Nucleus accumbens (tissue), 56 donors: ENCODE results near the gene CNTNAP2.

Experiments
- DNase-seq, 56 donors: peaks; one replicate each; lab custom pipeline; 2025; lab: John Stamatoyannopoulos, UW

Gene CNTNAP2

GRCh38 chr7:146542101-146542500 is 425.5 kb downstream of the CNTNAP2 start:
- DNase-seq, result no peak

- DNase-seq, result no peak
These were observed 428.1 kb downstream of the CNTNAP2 start for GRCh38 chr7:146544748-146545147.

GRCh38 chr7:146548816-146549215 is 432.2 kb downstream of the CNTNAP2 start:
- no peak for DNase-seq

GRCh38 chr7:146554556-146554955 is 438.0 kb downstream of the CNTNAP2 start:
- no peak for DNase-seq

GRCh38 chr7:146557971-146558469 is 441.4 kb downstream of the CNTNAP2 start:
- no peak for DNase-seq

GRCh38 chr7:146565872-146566271 is 449.3 kb downstream of the CNTNAP2 start:
- no peak for DNase-seq

GRCh38 chr7:146575903-146576302 is 459.3 kb downstream of the CNTNAP2 start:
- DNase-seq, result no peak

- no peak for DNase-seq
These were observed 475.4 kb downstream of the CNTNAP2 start for GRCh38 chr7:146591976-146592375.

- DNase-seq, result no peak
These were observed 490.0 kb downstream of the CNTNAP2 start for GRCh38 chr7:146606628-146607027.

- DNase-seq, result no peak
These were observed 503.0 kb downstream of the CNTNAP2 start for GRCh38 chr7:146619641-146620040.

- no peak for DNase-seq
These were observed 510.3 kb downstream of the CNTNAP2 start for GRCh38 chr7:146626912-146627311.

- no peak for DNase-seq
These were observed 518.8 kb downstream of the CNTNAP2 start for GRCh38 chr7:146635205-146636032.

- no peak for DNase-seq
These were observed 519.4 kb downstream of the CNTNAP2 start for GRCh38 chr7:146636033-146636356.

- no peak for DNase-seq
These were observed 520.0 kb downstream of the CNTNAP2 start for GRCh38 chr7:146636581-146636980.

GRCh38 chr7:146639291-146639690 is 522.7 kb downstream of the CNTNAP2 start:
- no peak for DNase-seq

GRCh38 chr7:146641491-146641890 is 524.9 kb downstream of the CNTNAP2 start:
- DNase-seq, result no peak

- no peak for DNase-seq
These were observed 528.9 kb downstream of the CNTNAP2 start for GRCh38 chr7:146645383-146645976.

GRCh38 chr7:146647445-146647844 is 530.8 kb downstream of the CNTNAP2 start:
- DNase-seq, result no peak

GRCh38 chr7:146652176-146652575 is 535.6 kb downstream of the CNTNAP2 start:
- DNase-seq, result no peak

GRCh38 chr7:146654048-146654447 is 537.4 kb downstream of the CNTNAP2 start:
- DNase-seq, result no peak

GRCh38 chr7:146655928-146656797 is 539.6 kb downstream of the CNTNAP2 start:
- DNase-seq, result no peak
